ENCODE measurements around the gene DMXL2.

DNA sequence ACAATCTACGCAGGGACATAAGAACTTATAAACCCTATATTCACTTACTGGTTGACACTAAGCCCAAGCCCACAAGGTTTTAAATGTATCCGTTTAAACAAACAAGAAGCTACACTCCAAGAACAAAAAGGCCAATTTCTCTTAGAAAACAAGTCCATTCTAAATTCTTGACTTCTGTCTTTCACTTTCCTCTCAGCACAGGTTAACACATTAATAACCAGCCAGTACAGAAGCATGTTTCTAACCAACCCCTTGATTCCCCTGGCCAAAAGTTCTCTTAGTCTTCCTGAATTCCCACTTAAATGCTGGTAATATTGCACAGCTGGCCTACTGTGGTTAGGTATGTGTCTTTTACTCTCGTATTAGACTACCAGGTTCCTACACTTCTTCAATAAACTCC is 4.7 kb downstream of the DMXL2 start:
- TF ChIP-seq EZH2 (IDR thresholded peaks at IDR 0.05; ENCODE audit: insufficient read depth, poor library complexity, severe bottlenecking) (no peak), EZH2phosphoT487 (IDR thresholded peaks at IDR 0.05; ENCODE audit: insufficient read depth, low read depth) (no peak)
